CD4-positive, alpha-beta T cell (primary cell): ENCODE data around the gene CERK. TPM values are rescaled to one million over a fixed set of nuclear protein-coding genes. Genes with fewer than 3 reads are reported as not detected.

Experiments
- ATAC-seq: fragments of 200-7000 bp; cut with Tn5 transposase; one replicate; pipeline ENCODE4 v1.10.0; 2022; ENCODE audit warnings: mild to moderate bottlenecking; ENCODE audit not compliant: poor library complexity
- CTCF ChIA-PET: fragments of 350-600 bp; sonication (Branson Sonifier 250); formaldehyde crosslinking; loops from one replicate; lab custom pipeline; 2021; ENCODE audit warnings: antibody characterized with exemption, inconsistent platforms; lab: Charles Lee
- POLR2A ChIA-PET: fragments of 350-600 bp; sonication (Branson Sonifier 250); formaldehyde crosslinking; loops from one replicate; lab custom pipeline; 2021; ENCODE audit warnings: antibody characterized with exemption, inconsistent platforms; lab: Charles Lee
- DNase-seq, 14 experiments: peaks; one replicate each; pipeline ENCODE4 v3.0.0-alpha.2; 2013 to 2020; ENCODE audit warnings: mixed read lengths in 2 of 14
- H3K27ac ChIP-seq, 2 donors: one replicate each; pipeline versions ENCODE4 v1.5.1 to v1.7.0; 2013; ENCODE audit warnings: low read length in 2 of 2, low read depth in 1 of 2, mild to moderate bottlenecking in 1 of 2
- H3K27me3 ChIP-seq, 2 experiments: 1 replicate in 1 of 2; 2 replicates in 1 of 2; pipeline versions ENCODE4 v1.6.1 to v1.7.0; 2013; ENCODE audit warnings: low read length in 2 of 2, control low read depth in 1 of 2, mild to moderate bottlenecking in 1 of 2, moderate library complexity in 1 of 2; ENCODE audit not compliant: insufficient read depth in 2 of 2, control insufficient read depth in 1 of 2
- H3K36me3 ChIP-seq: one replicate; pipeline ENCODE4 v1.6.1; 2013; ENCODE audit warnings: low read length, control low read depth; ENCODE audit not compliant: insufficient read depth
- H3K4me1 ChIP-seq: one replicate; pipeline ENCODE4 v1.6.1; 2013; ENCODE audit warnings: low read length, control low read depth; ENCODE audit not compliant: insufficient read depth
- H3K4me3 ChIP-seq: one replicate; pipeline ENCODE4 v1.5.1; 2013; ENCODE audit warnings: mild to moderate bottlenecking, low read length, moderate library complexity
- H3K9me3 ChIP-seq, 2 experiments: 1 replicate in 1 of 2; 2 replicates in 1 of 2; pipeline versions ENCODE4 v1.6.1 to v1.7.0; 2013; ENCODE audit warnings: low read length in 2 of 2, mild to moderate bottlenecking in 2 of 2, control low read depth in 1 of 2, moderate library complexity in 1 of 2; ENCODE audit not compliant: control insufficient read depth in 1 of 2, insufficient read depth in 1 of 2
- H3K27ac Mint-ChIP-seq: one replicate; pipeline ENCODE4 v1.8.0; 2020; ENCODE audit warnings: mixed read lengths
- H3K27me3 Mint-ChIP-seq: one replicate; pipeline ENCODE4 v1.8.0; 2021; ENCODE audit warnings: mixed read lengths
- H3K36me3 Mint-ChIP-seq: one replicate; pipeline ENCODE4 v1.8.0; 2021; ENCODE audit warnings: low read depth, mixed read lengths
- H3K4me1 Mint-ChIP-seq: one replicate; pipeline ENCODE4 v1.8.0; 2021; ENCODE audit warnings: low read depth, mixed read lengths
- H3K4me3 Mint-ChIP-seq: one replicate; pipeline ENCODE4 v1.8.0; 2020; ENCODE audit warnings: mild to moderate bottlenecking, mixed read lengths
- H3K9me3 Mint-ChIP-seq: one replicate; pipeline ENCODE4 v1.8.0; 2020; ENCODE audit warnings: mixed read lengths
- CTCF ChIP-seq: fragments of 200-600 bp; IDR thresholded peaks from one replicate; pipeline ENCODE4 v1.8.0; 2022; ENCODE audit warnings: antibody characterized with exemption, mild to moderate bottlenecking
- intact Hi-C, 2 experiments: fragments of 100-400 bp; cut with DNase I in 1 of 2; cut with micrococcal nuclease in 1 of 2; formaldehyde crosslinking; loops; one replicate each; pipeline versions ENCODE4 v1.15.1 to v1.9.0; 2023 to 2025; cut with DNase I, micrococcal nuclease
- total RNA-seq, 174 experiments: library from RNA in 2 of 174; stranded (reverse) in 2 of 174; gene quantifications; one replicate each; pipeline ENCODE4 v1.2.3 and lab custom pipeline; 2021 to 2026

Gene CERK
- total RNA-seq, 2 experiments from 2014 or later, result 84.6 to 88.5 TPM

- POLR2A ChIA-PET, result interaction anchor here (1.0 kb wide), 1 partner anchor 47 kb away, joined by 3 read pairs; no protein-coding TSS in a partner anchor
- H3K27me3 Mint-ChIP-seq, result no peaks in the 10 kb centered on the region
- H3K36me3 Mint-ChIP-seq, result no peaks in the 10 kb centered on the region
- H3K4me1 ChIP-seq, result peaks cover 29% of the 10 kb centered on the region
- ATAC-seq (peak; percentile 70), DNase-seq (peak in 8 of 14 experiments; percentile 14 to 72 (median 35))
- intact Hi-C loops, result loop anchor here in 1 of 2 experiments (1.0 kb wide), 1 partner anchor 14 kb away; no protein-coding TSS in a partner anchor
- H3K9me3 ChIP-seq, result no peaks in the 10 kb centered on the region
- CTCF ChIA-PET, result interaction anchor here (1.4 kb wide), 1 partner anchor 97 kb away, joined by 5 read pairs; no protein-coding TSS in a partner anchor
- peak overlapping the region; percentile 4 for H3K4me3 Mint-ChIP-seq
- H3K4me1 Mint-ChIP-seq, result peaks cover 28% of the 10 kb centered on the region
- no peaks in the 10 kb centered on the region for H3K9me3 Mint-ChIP-seq
- H3K27me3 ChIP-seq, result no peaks in the 10 kb centered on the region
- H3K27ac Mint-ChIP-seq, result peak overlapping the region; percentile 87
- no peak for TF ChIP-seq CTCF
- no peak overlapping the region for H3K4me3 ChIP-seq
- H3K27ac ChIP-seq, result peak overlapping the region in 1 of 2 donors; percentile 12
- H3K36me3 ChIP-seq, result peaks cover 9% of the 10 kb centered on the region
These were observed 77.3 kb downstream of the CERK start for GRCh38 chr22:46660604-46661201.

DNA sequence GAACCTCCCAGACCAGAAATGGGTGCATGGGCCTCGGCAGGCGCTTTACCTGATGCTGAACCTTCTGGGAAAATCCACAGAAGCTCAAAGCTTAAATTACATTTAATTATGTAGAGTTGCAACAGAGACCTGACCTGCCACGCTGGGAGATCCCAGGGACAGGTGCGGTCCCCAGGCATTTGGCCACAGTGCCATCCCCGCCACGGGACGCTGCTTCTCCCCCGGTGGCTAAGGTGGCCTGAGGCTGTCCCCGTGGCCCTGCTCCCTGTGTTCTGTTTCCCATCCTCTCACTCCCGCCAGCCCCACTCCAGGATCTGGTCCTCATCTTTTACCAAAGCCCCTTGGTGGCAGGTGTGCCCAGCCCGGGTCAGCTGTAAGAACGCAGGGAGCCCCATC lies 78.3 kb downstream of the CERK start:
- ChIA-PET CTCF (interaction anchor here (1.1 kb wide), 1 partner anchor 96 kb away, joined by 4 read pairs; no protein-coding TSS in a partner anchor), POLR2A (no interaction called here)
- no peaks in the 10 kb centered on the region for H3K9me3 Mint-ChIP-seq
- H3K27ac Mint-ChIP-seq, result peak overlapping the region; percentile 87
- Histone ChIP-seq H3K4me1 (peaks cover 29% of the 10 kb centered on the region), H3K4me3 (no peak overlapping the region), H3K27me3 (no peaks in the 10 kb centered on the region), H3K27ac (no peak overlapping the region), H3K9me3 (no peaks in the 10 kb centered on the region), H3K36me3 (peaks cover 5% of the 10 kb centered on the region)
- no peaks in the 10 kb centered on the region for H3K36me3 Mint-ChIP-seq
- H3K4me3 Mint-ChIP-seq, result no peak overlapping the region
- no peak for TF ChIP-seq CTCF
- H3K4me1 Mint-ChIP-seq, result peaks cover 28% of the 10 kb centered on the region
- ATAC-seq (no peak), DNase-seq (no peak)
- H3K27me3 Mint-ChIP-seq, result no peaks in the 10 kb centered on the region
- intact Hi-C loops, result loop anchor here (1.0 to 5.0 kb wide), 2 partner anchors 15 to 57 kb away; no protein-coding TSS in a partner anchor

DNA sequence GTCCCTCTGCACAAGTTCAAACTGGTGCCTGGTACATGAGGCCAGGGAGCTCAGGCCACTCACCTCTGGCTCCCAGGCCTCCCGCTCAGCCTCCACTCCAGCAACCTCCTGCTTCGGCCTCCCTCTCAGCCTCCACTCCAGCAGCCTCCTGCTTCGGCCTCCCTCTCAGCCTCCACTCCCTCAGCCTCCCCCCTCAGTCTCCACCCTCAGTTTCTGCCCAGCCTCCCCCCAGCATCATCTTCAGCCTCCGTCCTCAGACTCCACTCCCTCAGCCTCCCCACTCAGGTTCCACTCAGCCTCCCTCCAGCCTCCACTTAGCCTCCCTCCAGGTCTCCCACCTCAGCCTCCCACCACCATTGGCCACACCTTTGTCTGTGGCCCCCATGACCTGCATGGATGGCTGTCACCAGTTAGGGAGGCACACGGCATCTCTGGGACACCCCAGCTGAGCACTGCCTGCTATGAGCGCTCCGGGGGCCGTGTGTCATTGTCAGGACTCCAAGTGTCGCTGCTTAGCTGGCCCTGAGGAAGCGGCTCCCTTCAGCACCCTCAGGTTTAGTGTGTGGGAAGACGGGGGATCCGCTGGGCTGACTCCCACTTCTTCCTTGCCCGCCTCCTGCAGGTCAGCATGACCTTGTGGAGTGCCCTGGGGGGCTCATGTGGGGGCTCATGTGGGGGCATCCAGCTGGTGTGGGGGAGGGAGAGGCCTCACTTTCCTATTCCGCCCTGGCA lies 78.8 kb downstream of the CERK start:
- POLR2A ChIA-PET, result no interaction called here
- no peaks in the 10 kb centered on the region for H3K36me3 Mint-ChIP-seq

More for the DNA sequence above, 78.8 kb downstream of the CERK start:
- no peak overlapping the region for H3K4me3 Mint-ChIP-seq
- Histone ChIP-seq H3K9me3 (no peaks in the 10 kb centered on the region), H3K4me3 (no peak overlapping the region), H3K27ac (no peak overlapping the region), H3K27me3 (no peaks in the 10 kb centered on the region), H3K4me1 (peaks cover 29% of the 10 kb centered on the region), H3K36me3 (peaks cover 5% of the 10 kb centered on the region)
- H3K27me3 Mint-ChIP-seq, result no peaks in the 10 kb centered on the region
- intact Hi-C loops, result loop anchor here in 1 of 2 experiments (5.0 kb wide), 1 partner anchor 57 kb away; no protein-coding TSS in a partner anchor
- no peak for TF ChIP-seq CTCF
- CTCF ChIA-PET, result interaction anchor here (1.1 kb wide), 1 partner anchor 96 kb away, joined by 4 read pairs; no protein-coding TSS in a partner anchor
- peaks cover 28% of the 10 kb centered on the region for H3K4me1 Mint-ChIP-seq
- no peak overlapping the region for H3K27ac Mint-ChIP-seq
- no peak for DNase-seq
- ATAC-seq, result no peak
- H3K9me3 Mint-ChIP-seq, result no peaks in the 10 kb centered on the region
